PC-3 (cell line): ENCODE data around the gene AKAP13. TPM values are rescaled to one million over a fixed set of nuclear protein-coding genes. Genes with fewer than 3 reads are reported as not detected.
A peak's percentile ranks its signal among the peaks of the same experiment; 100 is the strongest.
"Not testable (repeated sequence)": the region's sequence is repeated elsewhere in the genome, so short reads cannot be mapped to it uniquely, and the experiment has no call there.

Experiments used
- ATAC-seq: fragments of 200-7000 bp; cut with Tn5 transposase; 2 replicates; pipeline ENCODE4 v1.9.1; 2020; ENCODE audit warnings: mild to moderate bottlenecking, moderate library complexity
- BruUV-seq: library from RNA; stranded (reverse); fragments of 400-500 nt; replicated peaks from 2 replicates; lab custom pipeline; 2021; lab: Mats Ljungman, UMichigan
- CTCF ChIA-PET: fragments of 300-600 bp; sonication (Branson Sonifier 250); formaldehyde crosslinking; loops from one replicate; lab custom pipeline; 2022; ENCODE audit warnings: antibody characterized with exemption; lab: Charles Lee
- POLR2A ChIA-PET: fragments of 300-600 bp; sonication (Branson Sonifier 250); formaldehyde crosslinking; loops from one replicate; lab custom pipeline; 2022; ENCODE audit warnings: antibody characterized with exemption; ENCODE audit not compliant: unreplicated experiment; lab: Charles Lee
- DNase-seq: peaks from one replicate; pipeline ENCODE4 v3.0.0-alpha.2; 2015
- H2AFZ ChIP-seq: fragments of 300-600 bp; sonication (generic); 2 replicates; pipeline ENCODE4 v1.6.0; 2016; ENCODE audit warnings: antibody characterized with exemption, low read length
- H3F3A ChIP-seq: fragments of 300-600 bp; sonication (generic); one replicate; pipeline ENCODE4 v1.6.0; 2017; ENCODE audit warnings: antibody characterized with exemption, low read length, control low read depth, mild to moderate bottlenecking; ENCODE audit not compliant: unreplicated experiment
- H3K27ac ChIP-seq: fragments of 300-600 bp; sonication (generic); 2 replicates; pipeline ENCODE4 v1.5.1; 2016; ENCODE audit warnings: mild to moderate bottlenecking, low read length
- H3K27me3 ChIP-seq: fragments of 300-600 bp; sonication (generic); 2 replicates; pipeline ENCODE4 v1.6.1; 2016; ENCODE audit warnings: low read length, mixed read lengths
- H3K36me3 ChIP-seq: fragments of 300-600 bp; sonication (generic); 2 replicates; pipeline ENCODE4 v1.6.1; 2016; ENCODE audit warnings: low read depth, mixed run types, low read length, mixed read lengths
- H3K4me1 ChIP-seq: fragments of 300-600 bp; sonication (generic); 2 replicates; pipeline ENCODE4 v1.5.1; 2016; ENCODE audit warnings: low read length; ENCODE audit not compliant: insufficient read depth
- H3K4me2 ChIP-seq: fragments of 300-600 bp; sonication (generic); 2 replicates; pipeline ENCODE4 v1.6.0; 2016; ENCODE audit warnings: low read length
- H3K4me3 ChIP-seq: fragments of 300-600 bp; sonication (generic); 2 replicates; pipeline ENCODE4 v1.5.1; 2016; ENCODE audit warnings: mild to moderate bottlenecking, low read length, mixed read lengths
- H3K79me2 ChIP-seq: fragments of 300-600 bp; sonication (generic); 2 replicates; pipeline ENCODE4 v1.6.1; 2017; ENCODE audit warnings: low read length, mixed read lengths
- H3K9ac ChIP-seq: fragments of 300-600 bp; sonication (generic); 2 replicates; pipeline ENCODE4 v1.6.0; 2016; ENCODE audit warnings: mild to moderate bottlenecking, low read length
- H3K9me2 ChIP-seq: fragments of 300-600 bp; sonication (generic); replicated peaks from 2 replicates; pipeline ENCODE4 v1.6.1; 2016; ENCODE audit warnings: mixed run types, low read length, mixed read lengths
- H3K9me3 ChIP-seq: fragments of 300-600 bp; sonication (generic); 2 replicates; pipeline ENCODE4 v1.6.1; 2016; ENCODE audit warnings: low read length, mixed read lengths
- H4K20me1 ChIP-seq: fragments of 300-600 bp; sonication (generic); 2 replicates; pipeline ENCODE4 v1.6.1; 2016; ENCODE audit warnings: low read length, mixed read lengths
- EZH2 ChIP-seq: fragments of 300-600 bp; sonication (generic); IDR thresholded peaks from one replicate; pipeline ENCODE4 v1.6.1; 2017; ENCODE audit warnings: antibody characterized with exemption, mild to moderate bottlenecking, low read length; ENCODE audit not compliant: unreplicated experiment
- EZH2phosphoT487 ChIP-seq: fragments of 300-600 bp; sonication (generic); IDR thresholded peaks from 2 replicates; pipeline ENCODE4 v1.6.1; 2018; ENCODE audit warnings: mild to moderate bottlenecking, antibody characterized with exemption, low read length, borderline replicate concordance
- intact Hi-C: fragments of 100-400 bp; cut with micrococcal nuclease; formaldehyde crosslinking; loops from 2 replicates; pipeline ENCODE4 v1.9.0; 2023
- total RNA-seq: library from RNA; depleted of rRNA; stranded (reverse); fragments of >200 nt; gene quantifications from 2 replicates; pipeline ENCODE4 v1.2.3, GENCODE V29; 2014
- TF ChIP-seq, protein P1 (sequence below): fragments of 300-600 bp; sonication (generic); conservative IDR thresholded peaks from 2 replicates; pipeline ENCODE4 v1.5.1; 2017; ENCODE audit warnings: antibody characterized with exemption, low read depth, mild to moderate bottlenecking, low read length

The AKAP13 gene
- total RNA-seq, 1 experiment from 2014 or later, result 36.8 TPM

DNA sequence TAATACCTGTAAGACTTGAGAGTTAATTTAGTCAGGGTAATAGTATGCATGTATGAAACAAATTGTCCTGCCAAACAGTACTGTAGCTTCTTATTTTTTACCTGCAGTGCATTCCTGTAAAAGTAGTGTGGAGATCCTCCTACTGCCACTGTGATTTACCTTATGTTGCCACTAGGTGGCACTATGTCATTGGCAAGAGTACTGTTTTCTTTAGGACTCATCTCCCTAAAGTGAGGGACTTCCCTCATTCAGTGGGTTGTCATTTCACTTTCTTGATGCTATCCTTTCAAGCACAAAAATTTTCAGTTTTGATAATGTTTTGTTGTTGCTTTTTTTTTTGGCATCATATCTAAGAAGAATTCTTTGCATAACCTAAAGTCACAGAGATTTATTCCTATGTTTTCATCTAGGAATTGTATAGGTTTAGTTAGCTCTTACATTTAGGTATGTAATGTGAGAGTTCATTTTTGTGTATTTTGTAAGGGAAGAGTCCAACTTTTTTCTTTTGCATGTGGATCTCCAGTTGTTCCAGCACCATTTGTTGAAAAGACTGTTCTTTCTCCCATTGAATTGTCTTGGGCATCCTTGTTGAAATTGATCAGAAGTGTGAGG lies 105.7 kb downstream of the AKAP13 start:
- H3K36me3 ChIP-seq, result peaks cover 4% of the 10 kb centered on the region; the same call in 1 of the 2 replicates
- H4K20me1 ChIP-seq, result no peaks in the 10 kb centered on the region
- H2AFZ ChIP-seq, result no peak overlapping the region
- H3K9ac ChIP-seq, result no peak overlapping the region
- DNase-seq (peak; percentile 90), ATAC-seq (peak; percentile 84)
- intact Hi-C loops, result loop anchor here (1.0 kb wide), 1 partner anchor 19 kb away; no protein-coding TSS in a partner anchor
- no peak overlapping the region for H3K4me2 ChIP-seq
- H3K9me3 ChIP-seq, result no peaks in the 10 kb centered on the region
- TF ChIP-seq, protein P1, sequence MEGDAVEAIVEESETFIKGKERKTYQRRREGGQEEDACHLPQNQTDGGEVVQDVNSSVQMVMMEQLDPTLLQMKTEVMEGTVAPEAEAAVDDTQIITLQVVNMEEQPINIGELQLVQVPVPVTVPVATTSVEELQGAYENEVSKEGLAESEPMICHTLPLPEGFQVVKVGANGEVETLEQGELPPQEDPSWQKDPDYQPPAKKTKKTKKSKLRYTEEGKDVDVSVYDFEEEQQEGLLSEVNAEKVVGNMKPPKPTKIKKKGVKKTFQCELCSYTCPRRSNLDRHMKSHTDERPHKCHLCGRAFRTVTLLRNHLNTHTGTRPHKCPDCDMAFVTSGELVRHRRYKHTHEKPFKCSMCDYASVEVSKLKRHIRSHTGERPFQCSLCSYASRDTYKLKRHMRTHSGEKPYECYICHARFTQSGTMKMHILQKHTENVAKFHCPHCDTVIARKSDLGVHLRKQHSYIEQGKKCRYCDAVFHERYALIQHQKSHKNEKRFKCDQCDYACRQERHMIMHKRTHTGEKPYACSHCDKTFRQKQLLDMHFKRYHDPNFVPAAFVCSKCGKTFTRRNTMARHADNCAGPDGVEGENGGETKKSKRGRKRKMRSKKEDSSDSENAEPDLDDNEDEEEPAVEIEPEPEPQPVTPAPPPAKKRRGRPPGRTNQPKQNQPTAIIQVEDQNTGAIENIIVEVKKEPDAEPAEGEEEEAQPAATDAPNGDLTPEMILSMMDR, result peak; percentile 81
- TF ChIP-seq EZH2, result no peak
- no peaks in the 10 kb centered on the region for H3F3A ChIP-seq
- no TSS peak for BruUV-seq
- no peak overlapping the region for H3K4me3 ChIP-seq
- CTCF ChIA-PET, result interaction anchor here (0.7 to 1.0 kb wide), 2 partner anchors 14 to 69 kb away, joined by 3 to 7 read pairs; no protein-coding TSS in a partner anchor
- H3K27me3 ChIP-seq, result no peaks in the 10 kb centered on the region
- H3K79me2 ChIP-seq, result peaks cover 48% of the 10 kb centered on the region
- POLR2A ChIA-PET, result no interaction called here
- no peaks in the 10 kb centered on the region for H3K4me1 ChIP-seq
- no peak overlapping the region for H3K27ac ChIP-seq
- no peaks in the 10 kb centered on the region for H3K9me2 ChIP-seq

DNA sequence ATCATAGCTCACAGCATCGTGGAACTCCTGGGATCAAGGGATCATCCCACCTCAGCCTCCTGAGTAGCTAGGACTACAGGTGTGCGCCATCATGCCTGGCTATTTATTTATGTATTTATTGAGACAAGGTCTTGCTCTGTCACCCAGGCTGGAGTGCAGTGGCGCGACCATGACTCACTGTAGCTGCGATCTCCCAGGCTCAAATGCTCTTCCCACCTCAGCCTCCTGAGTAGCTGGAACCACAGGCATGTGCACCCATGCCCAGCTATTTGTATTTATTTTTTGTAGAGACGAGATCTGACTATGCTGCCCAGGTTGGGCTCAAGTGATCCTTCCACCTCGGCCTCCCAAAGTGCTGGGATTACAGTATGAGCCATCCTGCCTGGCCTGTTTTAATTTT lies 107.4 kb downstream of the AKAP13 start:
- BruUV-seq, CTCF ChIA-PET, H2AFZ ChIP-seq, H3K4me1 ChIP-seq, H3K9ac ChIP-seq, H4K20me1 ChIP-seq, ATAC-seq, POLR2A ChIA-PET, H3F3A ChIP-seq, intact Hi-C loops, DNase-seq, H3K27me3 ChIP-seq, H3K36me3 ChIP-seq, H3K4me2 ChIP-seq, H3K27ac ChIP-seq, H3K9me2 ChIP-seq, H3K4me3 ChIP-seq, H3K9me3 ChIP-seq: not testable (repeated sequence)
- peaks cover 43% of the 10 kb centered on the region for H3K79me2 ChIP-seq

GRCh38 chr15:85488997-85489396 lies 108.6 kb downstream of the AKAP13 start:
- intact Hi-C loops, result no loop called here
- peaks cover 4% of the 10 kb centered on the region; the same call in 1 of the 2 replicates for H3K36me3 ChIP-seq
- peaks cover under 1% of the 10 kb centered on the region for H3F3A ChIP-seq
- H3K9me2 ChIP-seq, result no peaks in the 10 kb centered on the region
- H2AFZ ChIP-seq, result no peak overlapping the region
- DNase-seq, result no peak
- no peaks in the 10 kb centered on the region for H3K27me3 ChIP-seq
- no peak overlapping the region for H3K4me3 ChIP-seq
- TF ChIP-seq, protein P1, result no peak
- TF ChIP-seq EZH2phosphoT487, result no peak
- TF ChIP-seq EZH2, result no peak
- ChIA-PET POLR2A (interaction anchor here (0.5 kb wide), 1 partner anchor 108 kb away, joined by 19 read pairs; no protein-coding TSS in a partner anchor), CTCF (interaction anchor here (0.5 to 0.6 kb wide), 2 partner anchors 16 to 359 kb away, joined by 3 to 4 read pairs; no protein-coding TSS in a partner anchor)
- H4K20me1 ChIP-seq, result no peaks in the 10 kb centered on the region
- peaks cover 10% of the 10 kb centered on the region for H3K4me1 ChIP-seq
- H3K27ac ChIP-seq, result peak overlapping the region; percentile 3; the same call in 1 of the 2 replicates
- no peak overlapping the region for H3K9ac ChIP-seq
- BruUV-seq, result no TSS peak
- ATAC-seq, result peak; percentile 38; the same call in 1 of the 2 replicates
- H3K79me2 ChIP-seq, result peaks cover 40% of the 10 kb centered on the region; the same call in 1 of the 2 replicates
- no peaks in the 10 kb centered on the region for H3K9me3 ChIP-seq
- H3K4me2 ChIP-seq, result no peak overlapping the region
